B cell (primary cell): Measurements from ENCODE around the gene SLC16A9. TPM values are rescaled to one million over a fixed set of nuclear protein-coding genes. Genes with fewer than 3 reads are reported as not detected.

Source experiments
- ATAC-seq: fragments of 200-7000 bp; cut with Tn5 transposase; one replicate; pipeline ENCODE4 v1.10.0; 2021; ENCODE audit warnings: low read depth, mild to moderate bottlenecking, moderate number of reproducible peaks, moderate library complexity
- CTCF ChIA-PET: fragments of 350-600 bp; sonication (Branson Sonifier 250); formaldehyde crosslinking; loops from one replicate; lab custom pipeline; 2021; ENCODE audit warnings: antibody characterized with exemption, inconsistent platforms; lab: Charles Lee
- POLR2A ChIA-PET: fragments of 350-600 bp; sonication (Branson Sonifier 250); formaldehyde crosslinking; loops from one replicate; lab custom pipeline; 2021; ENCODE audit warnings: antibody characterized with exemption; lab: Charles Lee
- DNase-seq: peaks from one replicate; pipeline ENCODE4 v3.0.0; 2013
- H2AFZ ChIP-seq: 2 replicates; pipeline ENCODE4 v1.6.1; 2012; ENCODE audit warnings: mild to moderate bottlenecking, low read depth, low read length; ENCODE audit not compliant: insufficient read depth, poor library complexity, severe bottlenecking
- H3K27ac ChIP-seq, 2 donors: 1 replicate in 1 of 2; 2 replicates in 1 of 2; pipeline ENCODE4 v1.5.1; 2012 to 2013; ENCODE audit warnings: low read length in 2 of 2, mild to moderate bottlenecking in 2 of 2, moderate library complexity in 1 of 2
- H3K27me3 ChIP-seq, 4 experiments: fragments of 200-600 bp in 1 of 4; sonication (generic) in 1 of 4; replicated peaks in 1 of 4; 1 replicate in 2 of 4; 2 replicates in 2 of 4; pipeline versions ENCODE4 v1.6.1 to v1.7.0; 2013 to 2016; ENCODE audit warnings: low read length in 3 of 4, mild to moderate bottlenecking in 2 of 4, mixed read lengths in 1 of 4, moderate library complexity in 1 of 4; ENCODE audit not compliant: insufficient read depth in 4 of 4, control insufficient read depth in 3 of 4; ENCODE audit errors: control extremely low read depth in 1 of 4
- H3K36me3 ChIP-seq, 2 experiments: replicated peaks in 1 of 2; 1 replicate in 1 of 2; 2 replicates in 1 of 2; pipeline versions ENCODE4 v1.6.1 to v1.7.1; 2013; ENCODE audit warnings: low read length in 1 of 2; ENCODE audit not compliant: insufficient read depth in 2 of 2, control insufficient read depth in 1 of 2; ENCODE audit errors: control extremely low read depth in 1 of 2, extremely low read depth in 1 of 2
- H3K4me1 ChIP-seq, 2 donors: fragments of 200-600 bp in 1 of 2; sonication (generic) in 1 of 2; 1 replicate in 1 of 2; 2 replicates in 1 of 2; pipeline versions ENCODE4 v1.5.1 to v1.6.1; 2013 to 2017; ENCODE audit warnings: low read length in 2 of 2; ENCODE audit not compliant: control insufficient read depth in 2 of 2, insufficient read depth in 2 of 2
- H3K4me2 ChIP-seq: replicated peaks from 2 replicates; pipeline ENCODE3; 2012; ENCODE audit warnings: mild to moderate bottlenecking, low read depth, low read length; ENCODE audit not compliant: poor library complexity, severe bottlenecking
- H3K4me3 ChIP-seq, 5 experiments: fragments of 200-600 bp in 1 of 5; sonication (generic) in 1 of 5; 1 replicate in 3 of 5; 2 replicates in 2 of 5; pipeline versions ENCODE4 v1.5.1 to v1.7.0; 2011 to 2016; ENCODE audit warnings: low read length in 4 of 5, mild to moderate bottlenecking in 4 of 5, low read depth in 2 of 5, control low read depth in 1 of 5, moderate library complexity in 1 of 5; ENCODE audit not compliant: insufficient read depth in 1 of 5; ENCODE audit errors: control extremely low read depth in 1 of 5, extremely low read depth in 1 of 5
- H3K79me2 ChIP-seq: fragments of 200-600 bp; sonication (generic); one replicate; pipeline ENCODE4 v1.6.0; 2016; ENCODE audit warnings: low read length; ENCODE audit not compliant: control insufficient read depth, insufficient read depth
- H3K9ac ChIP-seq: fragments of 200-600 bp; sonication (generic); 2 replicates; pipeline ENCODE4 v1.6.1; 2017; ENCODE audit warnings: mild to moderate bottlenecking, low read length, moderate library complexity
- H3K9me3 ChIP-seq, 3 donors: one replicate each; pipeline versions ENCODE4 v1.6.1 to v1.7.1; 2013; ENCODE audit warnings: low read length in 2 of 3; ENCODE audit not compliant: control insufficient read depth in 2 of 3, insufficient read depth in 1 of 3; ENCODE audit errors: control extremely low read depth in 1 of 3
- H4K20me1 ChIP-seq: 2 replicates; pipeline ENCODE4 v1.6.0; 2012; ENCODE audit warnings: mild to moderate bottlenecking, low read length; ENCODE audit not compliant: insufficient read depth, control insufficient read depth, poor library complexity, severe bottlenecking
- H3K27ac Mint-ChIP-seq: one replicate; pipeline ENCODE4 v1.8.0; 2021; ENCODE audit warnings: mixed read lengths
- H3K27me3 Mint-ChIP-seq: one replicate; pipeline ENCODE4 v1.8.0; 2021; ENCODE audit warnings: mixed read lengths
- H3K4me1 Mint-ChIP-seq: one replicate; pipeline ENCODE4 v1.8.0; 2021; ENCODE audit warnings: mixed read lengths
- H3K4me3 Mint-ChIP-seq: one replicate; pipeline ENCODE4 v1.8.0; 2021; ENCODE audit warnings: mixed read lengths
- H3K9me3 Mint-ChIP-seq: one replicate; pipeline ENCODE4 v1.8.0; 2022; ENCODE audit warnings: mixed read lengths; ENCODE audit not compliant: insufficient read depth
- EZH2 ChIP-seq: IDR thresholded peaks from 2 replicates; pipeline ENCODE4 v1.6.1; 2012; ENCODE audit warnings: borderline replicate concordance, low read depth, mild to moderate bottlenecking, moderate library complexity, low read length; ENCODE audit not compliant: insufficient read depth, poor library complexity, severe bottlenecking
- WGBS: methylation state at CpG from one replicate; pipeline ENCODE4 v1.1.5; 2013; ENCODE audit warnings: missing lambda C conversion rate; ENCODE audit not compliant: insufficient coverage; 5-methylcytosine and 5-hydroxymethylcytosine counted together
- intact Hi-C: fragments of 100-400 bp; cut with micrococcal nuclease; formaldehyde crosslinking; loops from one replicate; pipeline ENCODE4 v1.10.0; 2022
- polyA plus RNA-seq: library from polyadenylated mRNA; depleted of rRNA; stranded (reverse); fragments of >200 nt; gene quantifications from 2 replicates; pipeline ENCODE4 v1.2.3, GENCODE V29; 2012
- total RNA-seq, 2 donors: library from RNA; stranded (reverse); fragments of 120-200 nt in 1 of 2; gene quantifications; 1 replicate in 1 of 2; 2 replicates in 1 of 2; pipeline versions ENCODE4 v1.2.3 to v1.2.4, GENCODE V29; 2013 to 2022
- TF ChIP-seq, protein P1 (sequence below): fragments of 200-600 bp; IDR thresholded peaks from one replicate; pipeline ENCODE4 v1.8.0; 2022; ENCODE audit warnings: antibody characterized with exemption, mild to moderate bottlenecking

SLC16A9 gene
- total and polyA plus RNA-seq, 2 donors (not counting 1 experiment from before 2014, with no cell fraction given), result 0.04 TPM; not detected in 1

DNA sequence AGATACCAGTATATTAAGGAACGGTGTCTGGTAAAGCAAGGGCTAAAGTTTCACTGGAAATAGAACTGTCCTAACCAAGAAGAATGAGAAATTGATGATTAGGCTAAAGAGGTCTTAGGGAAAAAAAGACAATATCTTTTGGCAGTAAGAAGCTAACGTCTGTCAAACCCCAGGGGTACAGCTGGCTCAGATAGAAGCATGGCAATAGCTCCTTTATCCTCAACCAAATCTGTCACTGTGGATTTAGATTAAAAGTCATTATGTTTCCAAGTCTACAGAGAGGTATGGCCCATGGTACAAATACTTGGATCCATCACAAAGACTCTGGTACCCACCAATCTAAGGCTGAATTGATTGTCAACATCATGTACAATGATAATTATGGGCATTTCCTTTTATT, 8.6 kb upstream of the SLC16A9 start:
- Mint-ChIP-seq H3K4me3 (no peak overlapping the region), H3K4me1 (no peaks in the 10 kb centered on the region), H3K27me3 (peaks cover 24% of the 10 kb centered on the region), H3K9me3 (peaks cover 5% of the 10 kb centered on the region), H3K27ac (no peak overlapping the region)
- Histone ChIP-seq H2AFZ (no peak overlapping the region), H3K27me3 (no peaks in the 10 kb centered on the region), H3K4me3 (no peak overlapping the region), H3K4me1 (no peaks in the 10 kb centered on the region), H3K36me3 (no peaks in the 10 kb centered on the region), H3K9me3 (peaks cover 0 to 5% (median 4%) of the 10 kb centered on the region in 3 donors), H4K20me1 (no peaks in the 10 kb centered on the region), H3K79me2 (no peaks in the 10 kb centered on the region), H3K9ac (no peak overlapping the region), H3K27ac (no peak overlapping the region), H3K4me2 (no peak overlapping the region)
- DNase-seq (no peak), ATAC-seq (no peak)
- TF ChIP-seq, protein P1, sequence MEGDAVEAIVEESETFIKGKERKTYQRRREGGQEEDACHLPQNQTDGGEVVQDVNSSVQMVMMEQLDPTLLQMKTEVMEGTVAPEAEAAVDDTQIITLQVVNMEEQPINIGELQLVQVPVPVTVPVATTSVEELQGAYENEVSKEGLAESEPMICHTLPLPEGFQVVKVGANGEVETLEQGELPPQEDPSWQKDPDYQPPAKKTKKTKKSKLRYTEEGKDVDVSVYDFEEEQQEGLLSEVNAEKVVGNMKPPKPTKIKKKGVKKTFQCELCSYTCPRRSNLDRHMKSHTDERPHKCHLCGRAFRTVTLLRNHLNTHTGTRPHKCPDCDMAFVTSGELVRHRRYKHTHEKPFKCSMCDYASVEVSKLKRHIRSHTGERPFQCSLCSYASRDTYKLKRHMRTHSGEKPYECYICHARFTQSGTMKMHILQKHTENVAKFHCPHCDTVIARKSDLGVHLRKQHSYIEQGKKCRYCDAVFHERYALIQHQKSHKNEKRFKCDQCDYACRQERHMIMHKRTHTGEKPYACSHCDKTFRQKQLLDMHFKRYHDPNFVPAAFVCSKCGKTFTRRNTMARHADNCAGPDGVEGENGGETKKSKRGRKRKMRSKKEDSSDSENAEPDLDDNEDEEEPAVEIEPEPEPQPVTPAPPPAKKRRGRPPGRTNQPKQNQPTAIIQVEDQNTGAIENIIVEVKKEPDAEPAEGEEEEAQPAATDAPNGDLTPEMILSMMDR, result no peak
- no peak for TF ChIP-seq EZH2
- CTCF ChIA-PET, result no interaction called here
- WGBS, result no CpG with 5 or more reads among the region's 2 CpGs
- POLR2A ChIA-PET, result no interaction called here
- intact Hi-C loops, result no loop called here

DNA sequence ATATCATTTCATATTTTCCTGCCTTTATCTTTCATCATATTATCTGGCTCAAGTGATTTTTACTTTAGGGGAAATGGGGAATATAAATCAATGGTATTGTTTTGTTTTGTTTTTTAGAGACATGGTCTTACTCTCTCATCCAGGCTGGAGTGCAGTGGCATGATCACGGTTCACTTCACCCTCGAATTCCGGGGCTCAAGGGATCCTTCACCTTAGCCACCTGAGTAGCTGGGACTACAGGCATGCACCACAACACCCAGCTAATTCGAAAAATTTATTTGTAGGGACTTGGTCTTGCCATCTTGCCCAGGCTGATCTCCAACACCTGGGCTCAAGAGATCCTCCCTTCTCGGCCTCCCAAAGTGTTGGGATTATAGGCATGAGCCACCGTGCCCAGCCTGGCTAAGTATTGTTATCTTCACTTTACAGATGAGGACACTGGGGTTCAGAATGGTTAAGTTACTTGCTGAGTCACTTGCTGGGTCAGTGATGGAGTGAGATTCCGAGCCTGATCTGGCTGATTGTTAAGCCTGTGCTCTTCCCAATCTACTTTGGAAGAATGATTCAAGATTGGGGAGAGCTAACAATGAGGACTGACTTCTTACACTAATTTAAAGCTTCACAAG, 3.7 kb upstream of the SLC16A9 start:
- Histone ChIP-seq H4K20me1 (no peaks in the 10 kb centered on the region), H3K79me2 (no peaks in the 10 kb centered on the region), H3K36me3 (no peaks in the 10 kb centered on the region), H3K4me1 (peaks cover 15% of the 10 kb centered on the region in 2 donors), H3K27ac (no peak overlapping the region), H3K4me2 (no peak overlapping the region), H3K27me3 (peaks cover 0 to 12% (median 4%) of the 10 kb centered on the region in 4 experiments), H2AFZ (no peak overlapping the region), H3K4me3 (no peak overlapping the region), H3K9me3 (no peaks in the 10 kb centered on the region), H3K9ac (no peak overlapping the region)
- no peaks in the 10 kb centered on the region for H3K9me3 Mint-ChIP-seq
- peaks cover 33% of the 10 kb centered on the region for H3K27me3 Mint-ChIP-seq
- no peak for TF ChIP-seq EZH2
- TF ChIP-seq, protein P1, result no peak
- H3K4me1 Mint-ChIP-seq, result peaks cover 8% of the 10 kb centered on the region
- ATAC-seq (no peak), DNase-seq (no peak)
- WGBS, result 84% methylated on average over 5 of the region's 7 CpGs
- ChIA-PET CTCF (no interaction called here), POLR2A (no interaction called here)
- intact Hi-C loops, result no loop called here
- no peak overlapping the region for H3K4me3 Mint-ChIP-seq
- H3K27ac Mint-ChIP-seq, result no peak overlapping the region
